ENCODE results near the gene GRB7.

GRCh38 chr17:39727556-39727955, 10.2 kb upstream of the GRB7 start:
- TF ChIP-seq REST (IDR thresholded peaks at IDR 0.05; ENCODE audit: insufficient read depth in 1 of 2, low read depth in 2 of 2, low read length in 2 of 2) = no peak
- no peak for TF ChIP-seq FOXP2 (optimal IDR thresholded peaks at IDR 0.05; ENCODE audit: borderline replicate concordance, extremely low read depth, extremely low read length, insufficient read depth)
- no peak for TF ChIP-seq TAF1 (IDR thresholded peaks at IDR 0.05; ENCODE audit: borderline replicate concordance, insufficient read depth, low read length)

Data from PFSK-1 (cell line).